ENCODE measurements around the gene HVCN1. TPM values are rescaled to one million over a fixed set of nuclear protein-coding genes. Genes with fewer than 3 reads are reported as not detected.

Gene HVCN1
- total RNA-seq, 2 donors from 2014 or later, result 3.6 to 8.5 TPM

Other genes starting within 250 kb of the HVCN1 start
- 100 to 1,000 TPM; 167 to 176 TPM for gene ARPC3, start 238.8 kb downstream of the HVCN1 start, total RNA-seq
- 10 to 100 TPM; 18.2 to 23.4 TPM for gene GPN3, start 220.9 kb downstream of the HVCN1 start, total RNA-seq
- 1 to 10 TPM; 6.0 to 6.7 TPM for gene FAM216A, start 220.3 kb downstream of the HVCN1 start, total RNA-seq
- gene VPS29, start 187.0 kb downstream of the HVCN1 start, total RNA-seq, result 100 to 1,000 TPM; 131 to 175 TPM
- gene RAD9B, start 186.8 kb downstream of the HVCN1 start, total RNA-seq, result 1 to 10 TPM; 1.3 to 3.0 TPM
- gene PPTC7, start 105.8 kb downstream of the HVCN1 start, total RNA-seq, result 10 to 100 TPM; 21.5 to 34.5 TPM
- gene TCTN1, start 75.0 kb downstream of the HVCN1 start, total RNA-seq, result 10 to 100 TPM; 24.0 to 35.8 TPM
- gene PPP1CC, start 53.8 kb upstream of the HVCN1 start, total RNA-seq, result 10 to 100 TPM; 91.0 to 98.0 TPM
- not detected for gene CCDC63, start 157.9 kb upstream of the HVCN1 start, total RNA-seq
- gene MYL2, start 231.5 kb upstream of the HVCN1 start, total RNA-seq, result not detected

Data from posterior vena cava (tissue), 2 donors.